GM21737 (cell line): ENCODE measurements around the gene ZSWIM1.

ENCODE experiments used
- ATAC-seq: cut with Tn5 transposase; IDR thresholded peaks from one replicate; pipeline ENCODE4 v1.9.1; 2021; ENCODE audit warnings: mild to moderate bottlenecking, moderate library complexity; ENCODE audit not compliant: unreplicated experiment

ZSWIM1 gene

DNA sequence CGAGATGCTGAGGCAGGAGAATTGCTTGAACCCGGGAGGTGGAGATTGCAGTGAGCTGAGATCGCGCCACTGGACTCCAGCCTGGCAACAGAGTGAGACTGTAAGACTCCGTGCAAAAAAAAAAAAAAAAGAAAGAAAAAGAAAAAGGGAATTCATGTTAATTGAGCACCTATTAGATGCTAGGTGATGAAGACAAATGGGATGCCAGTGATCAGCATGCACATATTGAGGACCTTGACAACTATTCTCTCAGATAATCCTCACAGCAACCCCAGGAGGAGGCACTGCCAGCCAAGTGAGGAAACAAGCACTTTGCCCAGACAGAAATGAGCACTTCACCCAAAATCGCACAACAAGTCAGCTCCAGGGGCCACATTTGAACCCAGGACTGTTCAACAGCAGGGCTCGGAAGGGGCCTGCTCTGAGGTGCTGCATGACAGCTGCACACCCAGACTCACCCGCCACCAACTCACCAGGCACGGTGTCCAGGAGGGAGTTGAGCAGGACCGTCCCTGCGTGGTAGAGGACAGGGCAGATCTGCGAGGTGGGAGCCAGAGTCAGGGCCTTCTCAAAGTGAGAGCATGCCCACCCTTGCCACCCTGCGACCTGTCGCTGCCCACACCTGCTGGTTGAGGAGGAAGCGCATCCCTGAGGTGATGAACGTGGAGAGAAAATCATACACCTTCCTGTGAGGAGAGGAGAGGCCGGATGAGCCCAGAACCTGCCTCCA, 26.4 kb downstream of the ZSWIM1 start:
- no peak for ATAC-seq

DNA sequence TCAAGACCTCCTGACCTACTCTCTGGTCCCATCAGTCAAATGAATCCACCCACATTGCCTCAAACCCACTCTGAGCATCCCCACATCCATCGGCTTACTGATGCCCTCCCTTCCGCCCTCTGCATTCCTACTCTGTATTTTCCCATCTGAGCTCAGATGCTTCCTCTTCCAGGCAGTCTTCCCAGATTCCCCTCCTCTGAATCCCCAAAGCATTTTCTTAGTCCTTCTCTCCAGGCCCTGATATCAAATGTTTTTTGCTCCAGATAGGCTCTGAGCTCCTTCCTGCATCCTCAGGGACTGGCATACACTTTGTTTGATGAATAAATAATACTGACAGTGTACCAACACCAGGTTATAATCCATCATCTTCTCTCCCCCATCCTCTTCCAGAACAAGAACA, 27.1 kb downstream of the ZSWIM1 start:
- no peak for ATAC-seq

DNA sequence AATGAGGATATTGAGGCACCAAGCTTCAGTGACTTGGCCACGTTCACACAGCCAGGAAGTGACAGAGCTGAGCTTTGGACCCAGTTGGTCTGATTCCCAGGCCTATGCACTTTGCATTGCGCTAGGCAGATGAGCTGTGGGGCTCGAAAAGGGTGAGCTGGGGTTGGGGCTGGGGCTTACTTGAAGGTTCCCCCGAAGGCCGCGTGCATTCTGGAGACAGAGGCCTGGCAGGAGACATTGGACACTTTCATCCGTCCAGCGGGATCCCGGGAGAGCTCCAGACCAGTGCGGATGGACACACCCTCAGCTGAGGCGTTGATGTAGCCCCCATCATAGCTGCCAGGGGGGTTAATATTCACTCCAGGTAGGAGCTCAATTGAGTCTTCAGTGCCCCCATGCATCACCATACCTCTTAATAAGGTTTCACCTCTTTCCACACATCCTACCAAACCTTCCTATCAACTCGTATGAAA, 28.3 kb downstream of the ZSWIM1 start:
- ATAC-seq, result no peak

DNA sequence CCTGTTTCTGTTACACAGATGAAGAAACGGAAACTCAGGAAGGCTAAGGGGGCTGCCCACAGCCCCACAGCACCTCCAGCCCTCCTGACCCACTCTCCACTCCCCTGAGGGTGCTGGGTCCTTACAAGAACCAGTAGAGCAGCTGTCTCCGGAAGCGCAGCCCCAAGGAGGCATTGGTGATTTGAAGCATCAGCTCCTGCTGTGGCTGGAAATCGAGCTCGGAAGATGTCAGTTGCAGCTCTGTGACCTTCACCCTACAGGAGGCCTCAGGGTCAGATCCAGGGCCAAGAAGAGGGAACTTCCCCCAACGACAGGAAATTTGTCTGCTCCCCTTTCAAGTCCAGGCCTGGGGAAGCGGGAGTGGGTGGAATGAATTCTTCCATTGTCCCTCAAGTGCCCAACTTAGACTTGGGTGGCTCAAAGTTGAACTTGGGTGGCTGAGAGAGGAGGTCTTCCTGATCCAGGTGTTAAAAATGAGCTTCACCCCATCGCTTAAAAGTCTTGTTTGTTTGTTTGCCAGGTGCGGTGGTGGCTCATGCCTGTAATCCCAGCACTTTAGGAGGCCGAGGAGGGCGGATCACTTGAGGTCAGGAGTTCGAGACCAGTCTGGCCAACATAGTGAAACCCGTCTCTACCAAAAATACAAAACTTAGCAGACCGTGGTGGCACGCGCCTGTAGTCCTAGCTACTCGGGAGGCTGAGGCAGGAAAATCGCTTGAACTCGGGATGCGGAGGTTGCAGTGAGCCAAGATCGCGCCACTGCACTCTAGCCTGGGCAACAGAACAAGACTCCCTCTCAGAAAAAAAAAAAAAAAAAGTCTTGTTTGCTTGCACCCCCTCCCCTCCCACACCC, 29.0 kb downstream of the ZSWIM1 start:
- ATAC-seq, result no peak

GRCh38 chr20:45910670-45911485, 29.9 kb downstream of the ZSWIM1 start:
- ATAC-seq, result peak; percentile 92

DNA sequence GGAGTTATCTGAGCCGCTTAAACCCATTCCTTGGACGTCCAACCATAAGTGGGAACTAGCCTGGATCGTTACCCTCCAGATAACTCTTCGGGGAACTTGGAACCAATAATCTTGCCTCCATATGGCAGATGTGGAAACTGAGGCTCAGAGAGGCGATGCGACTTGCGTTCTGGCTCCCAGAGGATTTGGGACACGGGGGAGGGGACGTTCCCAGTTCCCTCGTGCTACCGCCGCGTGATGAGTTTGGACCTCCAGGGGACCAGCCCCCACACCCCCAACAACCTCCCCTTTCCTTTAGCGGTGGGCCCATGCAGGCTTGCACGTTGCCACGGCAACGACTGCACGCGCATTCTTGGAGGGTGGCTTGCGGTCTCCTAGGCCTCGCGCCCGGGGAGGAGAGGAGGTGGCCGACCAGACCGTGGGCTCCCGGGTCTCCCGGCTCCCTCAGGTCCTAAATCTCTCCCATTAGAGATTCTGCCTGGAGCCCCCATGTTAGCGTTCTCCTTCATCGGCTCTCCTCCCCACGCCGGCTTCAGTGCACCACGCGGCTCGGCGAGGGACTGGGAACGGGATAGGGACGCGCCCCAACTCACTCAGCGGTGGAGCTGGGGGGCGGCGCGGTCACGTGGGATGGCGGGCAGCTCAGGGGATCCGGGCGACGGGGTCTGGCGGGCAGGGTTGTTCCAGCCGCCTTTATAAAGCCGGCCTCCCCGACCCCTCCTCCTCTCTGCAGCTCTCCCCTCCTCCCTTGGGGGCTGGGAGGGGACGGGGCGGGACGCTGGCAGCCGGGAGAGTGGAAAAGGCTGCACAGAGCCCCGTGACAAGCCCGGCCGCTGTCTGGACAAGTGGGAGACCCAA, 30.7 kb downstream of the ZSWIM1 start, which contains the start of gene PLTP:
Gene PLTP (minus strand): TSS at position 670 of the 858 bp plus-strand sequence. CDS start 703 bp downstream, outside the sequence.
- ATAC-seq, result no peak

DNA sequence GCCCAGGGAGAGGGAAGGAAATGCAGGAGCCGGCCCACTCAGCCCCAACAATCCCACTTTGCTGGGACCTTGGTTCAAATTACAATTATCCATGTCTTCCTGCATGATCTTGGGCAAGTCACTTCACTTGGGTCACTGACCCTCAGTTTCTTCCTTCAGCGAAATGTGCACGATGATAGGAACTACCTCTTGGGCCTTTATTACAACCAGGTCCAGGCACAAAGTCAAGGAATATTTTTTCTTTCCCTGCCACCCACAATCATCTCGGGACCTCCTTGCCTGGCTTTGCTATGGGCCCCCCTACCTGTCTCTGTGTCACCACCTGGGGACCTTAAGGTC, 31.3 kb downstream of the ZSWIM1 start:
- ATAC-seq, result no peak

GRCh38 chr20:45913116-45913515, 32.1 kb downstream of the ZSWIM1 start:
- ATAC-seq, result no peak

GRCh38 chr20:45917790-45918141, 36.7 kb downstream of the ZSWIM1 start:
- ATAC-seq, result no peak

DNA sequence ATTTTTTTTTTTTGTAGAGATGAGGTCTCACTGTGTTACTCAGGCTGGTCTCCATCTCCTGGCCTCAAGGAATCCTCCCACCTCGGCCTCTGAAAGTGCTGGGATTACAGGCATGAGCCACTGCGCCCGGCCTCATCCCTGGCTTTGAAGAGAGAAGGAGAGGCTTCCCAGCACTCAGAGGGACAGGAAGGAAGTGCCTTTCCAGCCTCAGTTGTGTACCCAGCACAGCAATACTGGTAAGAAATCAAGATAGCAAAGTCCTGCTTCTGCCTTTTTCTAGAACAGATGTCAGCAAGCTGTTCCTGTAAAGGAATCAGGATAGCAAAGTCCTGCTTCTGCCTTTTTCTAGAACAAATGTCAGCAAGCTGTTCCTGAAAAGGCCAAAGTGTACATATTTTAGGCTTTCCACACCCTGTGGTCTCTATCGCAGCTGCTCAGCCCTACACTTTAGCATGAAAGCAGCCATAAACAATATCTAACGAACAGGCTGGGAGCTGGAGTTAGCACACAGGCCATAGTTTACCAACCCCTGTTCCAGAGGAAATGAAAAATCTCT, 37.2 kb downstream of the ZSWIM1 start:
- ATAC-seq, result no peak

- no peak for ATAC-seq
These were observed 37.9 kb downstream of the ZSWIM1 start for GRCh38 chr20:45918779-45919537.

DNA sequence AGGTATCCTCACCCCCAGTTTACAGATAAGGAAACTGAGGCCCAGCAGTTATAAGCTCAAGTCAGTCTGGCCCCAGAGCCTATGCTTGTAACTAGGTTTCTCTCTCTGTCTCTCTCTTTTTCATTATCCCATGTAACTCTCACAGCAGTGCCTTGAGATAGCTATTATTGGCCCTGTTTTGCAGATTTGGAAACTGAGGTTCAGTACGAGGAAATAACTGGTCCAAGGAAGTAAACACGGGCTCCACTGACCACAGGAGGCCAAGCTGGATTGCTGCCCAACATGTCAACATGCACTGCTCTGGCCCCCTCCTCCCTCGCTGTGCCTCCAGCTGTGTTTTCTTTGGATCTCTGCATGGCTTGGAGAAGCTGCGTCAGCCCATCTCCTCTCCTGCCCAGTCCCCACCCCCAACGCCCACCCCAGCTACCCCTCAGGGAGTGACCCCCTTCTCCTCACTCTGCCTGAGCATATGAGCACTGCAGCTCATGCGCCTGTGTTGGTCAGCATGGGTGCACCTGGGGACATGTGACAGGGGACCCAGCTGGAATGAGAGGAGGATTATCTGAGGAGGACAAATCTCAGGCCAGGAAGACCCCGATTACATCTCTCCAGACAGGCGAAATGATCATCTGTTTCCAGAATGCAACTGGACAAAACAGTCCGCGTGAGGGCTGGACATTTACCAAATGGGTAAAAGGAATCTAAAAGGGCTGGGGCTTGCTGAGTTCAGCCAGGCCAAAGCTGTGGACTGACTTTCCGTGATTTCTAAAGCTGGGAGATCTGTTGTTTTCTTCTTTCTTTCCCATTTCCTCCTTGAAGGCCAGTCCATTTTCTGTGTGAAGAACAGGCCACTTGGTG, 38.7 kb downstream of the ZSWIM1 start:
- no peak for ATAC-seq

- no peak for ATAC-seq
These were observed 39.7 kb downstream of the ZSWIM1 start for GRCh38 chr20:45920462-45921336.

DNA sequence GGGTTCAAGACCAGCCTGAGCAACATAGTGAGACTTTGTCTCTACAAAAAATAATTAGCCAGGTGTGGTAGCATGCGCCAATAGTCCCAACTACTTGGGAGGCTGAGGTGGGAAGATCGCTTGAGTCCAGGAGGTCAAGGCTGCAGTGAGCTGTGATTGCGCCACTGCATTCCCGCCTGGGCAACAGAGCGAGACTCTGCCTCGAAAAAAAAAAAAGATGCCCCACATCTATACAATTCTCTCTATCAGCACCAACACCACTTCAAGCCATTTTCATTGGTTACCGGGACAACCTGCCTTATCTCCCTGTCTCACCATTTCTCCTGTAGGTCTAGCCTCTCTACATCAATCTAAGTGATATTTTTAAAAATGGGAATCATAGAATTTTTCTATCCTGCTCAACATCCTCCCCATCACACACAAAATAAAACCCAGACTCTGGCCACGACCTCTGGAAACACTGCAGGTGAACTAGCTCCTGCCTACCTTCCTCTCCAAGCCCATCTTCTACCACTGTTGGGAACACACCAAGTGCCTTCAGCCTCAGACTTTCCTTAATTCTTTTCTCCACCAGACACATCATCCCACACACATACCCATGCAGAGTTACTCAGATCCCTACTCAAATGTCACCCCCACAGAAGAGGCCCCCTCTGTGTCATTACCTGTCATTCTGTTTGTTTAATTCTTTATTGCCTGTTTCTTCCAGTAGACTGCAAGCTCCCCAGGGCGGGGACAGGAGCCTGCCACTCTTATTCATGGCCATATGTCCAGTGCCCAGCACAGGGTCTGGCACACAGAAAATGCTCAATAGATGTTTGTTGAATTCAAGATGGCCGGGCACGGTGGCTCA, 40.5 kb downstream of the ZSWIM1 start:
- ATAC-seq, result no peak

GRCh38 chr20:45924391-45925261, 43.6 kb downstream of the ZSWIM1 start:
- no peak for ATAC-seq
